ENCODE measurements around the gene IVNS1ABP. TPM values are rescaled to one million over a fixed set of nuclear protein-coding genes. Genes with fewer than 3 reads are reported as not detected.

Gene IVNS1ABP
- total and polyA plus RNA-seq, 9 of the 15 experiments (the other 6 are each of a cell fraction or from before 2014, with no cell fraction given), result 30.6 to 126 (median 77.7) TPM

- TF ChIP-seq PATZ1 (CRISPR knock-in tag; IDR thresholded peaks at IDR 0.05; ENCODE audit: borderline replicate concordance) (no peak), SMAD3 (CRISPR knock-in tag; conservative IDR thresholded peaks at IDR 0.05) (no peak), ZNF398 (CRISPR knock-in tag; IDR thresholded peaks at IDR 0.05) (no peak)
Measured at GRCh38 chr1:185267301-185267700, 49.7 kb downstream of the IVNS1ABP start (continued).

GRCh38 chr1:185265314-185265713 is 51.7 kb downstream of the IVNS1ABP start:
- Histone ChIP-seq H3K79me2 (ENCODE audit: control insufficient read depth, insufficient read depth, low read length) (no peaks in the 10 kb centered on the region), H3K4me1 (replicated peaks in 1 of 2; ENCODE audit: control insufficient read depth in 2 of 2, insufficient read depth in 2 of 2, low read length in 2 of 2) (peaks cover 2 to 22% of the 10 kb centered on the region in 2 experiments; a peak in 4 of 5 replicates), H3K4me3 (no peak overlapping the region), H3K36me3 (ENCODE audit: control insufficient read depth, insufficient read depth, low read length) (no peaks in the 10 kb centered on the region), H3K9me1 (ENCODE audit: control insufficient read depth, insufficient read depth, low read length) (no peaks in the 10 kb centered on the region), H4K20me1 (replicated peaks; ENCODE audit: control insufficient read depth, insufficient read depth, low read length) (no peaks in the 10 kb centered on the region), H3K4me2 (ENCODE audit: insufficient read depth, low read length) (no peak overlapping the region), H3K27ac (ENCODE audit: extremely low read depth, low read depth, low read length) (no peak overlapping the region; the same call in 2 of the 3 replicates), H2AFZ (ENCODE audit: low read depth, low read length) (peak overlapping the region; percentile 18; the same call in 1 of the 2 replicates), H3K9ac (ENCODE audit: insufficient read depth in 1 of 2, low read depth in 2 of 2, low read length in 2 of 2) (no peak overlapping the region), H3K9me3 (replicated peaks; ENCODE audit: control insufficient read depth, insufficient read depth, low read depth, low read length) (peaks cover 5% of the 10 kb centered on the region; the same call in 1 of the 2 replicates), H3K27me3 (ENCODE audit: control insufficient read depth in 2 of 2, insufficient read depth in 2 of 2, low read length in 2 of 2) (no peaks in the 10 kb centered on the region)
- no peak for TF ChIP-seq MAFK (IDR thresholded peaks at IDR 0.05; ENCODE audit: low read length)
- no peak for TF ChIP-seq ZBTB26 (CRISPR knock-in tag; IDR thresholded peaks at IDR 0.05)
- TF ChIP-seq C11orf30 (IDR thresholded peaks at IDR 0.05; ENCODE audit: low read depth), result peak; percentile 61
- TF ChIP-seq ZNF316 (IDR thresholded peaks at IDR 0.05), result peak; percentile 88
- FAIRE-seq, result no peak
- no peak for DNase-seq (ENCODE audit: extremely low read depth in 1 of 4, low spot score in 3 of 4)
- no peak for ATAC-seq
- no TSS peak for BruUV-seq (replicated peaks)
- ChIA-PET POLR2A (interaction anchor here (1.4 kb wide), 1 partner anchor 20 kb away, joined by 7 read pairs; no protein-coding TSS in a partner anchor), CTCF (ENCODE audit: low intra/inter-chr PET ratio) (no interaction called here)
- 76% methylated on average over 4 of the region's 4 CpGs for WGBS (ENCODE audit: insufficient coverage, low coverage, missing lambda C conversion rate)
- intact Hi-C loops (cut with micrococcal nuclease) (no loop called here), in situ Hi-C loops (cut with MboI) (no loop called here)
